Breast epithelium (tissue), 3 donors: ENCODE measurements around the gene ASAP2.

Experiments used
- POLR2A ChIP-seq: fragments of 450-650 bp; IDR thresholded peaks from one replicate; pipeline ENCODE4 v1.6.1; 2016; ENCODE audit warnings: antibody characterized with exemption, mild to moderate bottlenecking, moderate library complexity
- POLR2AphosphoS5 ChIP-seq, 3 donors: sonication (generic); formaldehyde crosslinking; IDR thresholded peaks; one replicate each; pipeline ENCODE4 v1.6.1; 2017; ENCODE audit warnings: antibody characterized with exemption in 3 of 3
- TF ChIP-seq, protein P1 (sequence below), 3 donors: fragments of 450-650 bp; IDR thresholded peaks; one replicate each; pipeline ENCODE4 v1.5.1; 2016 to 2017; ENCODE audit warnings: antibody characterized with exemption in 3 of 3, mild to moderate bottlenecking in 3 of 3, moderate library complexity in 3 of 3

DNA sequence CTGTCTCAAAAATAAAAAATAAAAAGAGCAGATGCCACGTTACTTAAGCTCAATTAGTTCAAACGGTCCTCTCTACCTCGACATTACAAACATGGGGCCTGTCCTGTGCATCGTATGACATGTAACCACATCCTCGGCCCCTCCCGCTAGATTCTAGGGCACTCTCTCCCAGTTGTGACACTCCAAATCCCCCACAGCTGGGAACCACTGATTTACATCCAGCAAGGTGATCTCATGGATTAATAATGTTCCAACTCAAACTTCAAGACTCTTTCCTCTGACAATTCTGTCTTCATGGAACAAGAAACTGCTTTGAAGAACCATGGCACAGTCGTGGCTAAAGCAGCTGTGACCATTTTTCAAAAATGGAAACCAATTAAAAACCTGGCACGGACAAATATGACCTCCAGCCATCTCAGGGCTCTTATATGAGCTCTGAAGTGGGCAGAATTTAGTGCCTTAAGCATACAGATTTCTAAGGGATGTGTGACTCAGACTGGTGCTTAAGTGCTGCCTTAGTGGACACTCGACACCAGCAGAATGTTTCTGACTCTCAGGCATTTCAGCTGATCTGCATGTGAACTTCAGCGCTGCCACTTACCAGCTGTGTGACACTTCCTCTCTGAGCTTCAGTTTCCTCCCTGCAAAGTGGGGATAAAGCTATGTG is 31.7 kb upstream of the ASAP2 start:
- TF ChIP-seq, protein P1, sequence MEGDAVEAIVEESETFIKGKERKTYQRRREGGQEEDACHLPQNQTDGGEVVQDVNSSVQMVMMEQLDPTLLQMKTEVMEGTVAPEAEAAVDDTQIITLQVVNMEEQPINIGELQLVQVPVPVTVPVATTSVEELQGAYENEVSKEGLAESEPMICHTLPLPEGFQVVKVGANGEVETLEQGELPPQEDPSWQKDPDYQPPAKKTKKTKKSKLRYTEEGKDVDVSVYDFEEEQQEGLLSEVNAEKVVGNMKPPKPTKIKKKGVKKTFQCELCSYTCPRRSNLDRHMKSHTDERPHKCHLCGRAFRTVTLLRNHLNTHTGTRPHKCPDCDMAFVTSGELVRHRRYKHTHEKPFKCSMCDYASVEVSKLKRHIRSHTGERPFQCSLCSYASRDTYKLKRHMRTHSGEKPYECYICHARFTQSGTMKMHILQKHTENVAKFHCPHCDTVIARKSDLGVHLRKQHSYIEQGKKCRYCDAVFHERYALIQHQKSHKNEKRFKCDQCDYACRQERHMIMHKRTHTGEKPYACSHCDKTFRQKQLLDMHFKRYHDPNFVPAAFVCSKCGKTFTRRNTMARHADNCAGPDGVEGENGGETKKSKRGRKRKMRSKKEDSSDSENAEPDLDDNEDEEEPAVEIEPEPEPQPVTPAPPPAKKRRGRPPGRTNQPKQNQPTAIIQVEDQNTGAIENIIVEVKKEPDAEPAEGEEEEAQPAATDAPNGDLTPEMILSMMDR (IDR thresholded peaks at IDR 0.05): no peak
- TF ChIP-seq POLR2A (no peak), POLR2AphosphoS5 (IDR thresholded peaks at IDR 0.05) (no peak)
